ENCODE data around the gene PGM3.
"Not testable (repeated sequence)": the region's sequence is repeated elsewhere in the genome, so short reads cannot be mapped to it uniquely, and the experiment has no call there.

Gene PGM3

DNA sequence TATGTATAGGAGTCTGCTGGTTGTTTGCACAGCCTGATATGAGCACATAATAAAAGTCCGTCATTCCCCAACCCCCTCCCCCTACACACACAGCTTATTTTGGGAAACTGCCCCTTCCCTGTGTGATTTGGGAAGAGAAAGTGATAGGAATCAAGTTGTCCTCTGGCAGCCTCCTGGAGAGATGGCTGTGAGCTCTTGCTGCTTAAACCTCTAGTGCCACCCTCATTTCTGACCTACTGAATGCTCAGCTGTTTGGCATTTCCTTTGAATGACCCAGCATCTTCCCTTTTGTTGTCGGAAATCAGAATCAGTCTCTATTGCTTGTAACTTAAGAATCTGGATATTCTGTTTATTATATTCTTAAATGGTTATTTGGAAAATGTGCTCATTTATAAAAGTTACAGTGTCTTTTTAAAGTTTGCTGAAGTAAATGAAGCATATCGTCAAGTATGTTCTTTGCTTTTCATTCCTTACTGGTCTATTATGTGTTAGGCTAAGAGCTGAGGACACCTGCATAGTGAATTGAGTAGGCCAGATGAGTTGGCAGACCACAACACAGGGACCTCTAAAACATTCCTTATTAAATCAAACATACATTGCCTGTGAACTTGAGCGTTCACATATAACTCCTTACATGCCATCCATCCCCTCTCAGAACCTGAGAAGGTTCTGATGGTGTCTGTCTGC, 5.6 kb upstream of the PGM3 start:
- no peak for DNase-seq (ENCODE audit: low spot score)
- Histone ChIP-seq H3K4me3 (no peak overlapping the region), H3K27ac (no peak overlapping the region)
- TF ChIP-seq, protein P1, sequence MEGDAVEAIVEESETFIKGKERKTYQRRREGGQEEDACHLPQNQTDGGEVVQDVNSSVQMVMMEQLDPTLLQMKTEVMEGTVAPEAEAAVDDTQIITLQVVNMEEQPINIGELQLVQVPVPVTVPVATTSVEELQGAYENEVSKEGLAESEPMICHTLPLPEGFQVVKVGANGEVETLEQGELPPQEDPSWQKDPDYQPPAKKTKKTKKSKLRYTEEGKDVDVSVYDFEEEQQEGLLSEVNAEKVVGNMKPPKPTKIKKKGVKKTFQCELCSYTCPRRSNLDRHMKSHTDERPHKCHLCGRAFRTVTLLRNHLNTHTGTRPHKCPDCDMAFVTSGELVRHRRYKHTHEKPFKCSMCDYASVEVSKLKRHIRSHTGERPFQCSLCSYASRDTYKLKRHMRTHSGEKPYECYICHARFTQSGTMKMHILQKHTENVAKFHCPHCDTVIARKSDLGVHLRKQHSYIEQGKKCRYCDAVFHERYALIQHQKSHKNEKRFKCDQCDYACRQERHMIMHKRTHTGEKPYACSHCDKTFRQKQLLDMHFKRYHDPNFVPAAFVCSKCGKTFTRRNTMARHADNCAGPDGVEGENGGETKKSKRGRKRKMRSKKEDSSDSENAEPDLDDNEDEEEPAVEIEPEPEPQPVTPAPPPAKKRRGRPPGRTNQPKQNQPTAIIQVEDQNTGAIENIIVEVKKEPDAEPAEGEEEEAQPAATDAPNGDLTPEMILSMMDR (IDR thresholded peaks at IDR 0.05): no peak

DNA sequence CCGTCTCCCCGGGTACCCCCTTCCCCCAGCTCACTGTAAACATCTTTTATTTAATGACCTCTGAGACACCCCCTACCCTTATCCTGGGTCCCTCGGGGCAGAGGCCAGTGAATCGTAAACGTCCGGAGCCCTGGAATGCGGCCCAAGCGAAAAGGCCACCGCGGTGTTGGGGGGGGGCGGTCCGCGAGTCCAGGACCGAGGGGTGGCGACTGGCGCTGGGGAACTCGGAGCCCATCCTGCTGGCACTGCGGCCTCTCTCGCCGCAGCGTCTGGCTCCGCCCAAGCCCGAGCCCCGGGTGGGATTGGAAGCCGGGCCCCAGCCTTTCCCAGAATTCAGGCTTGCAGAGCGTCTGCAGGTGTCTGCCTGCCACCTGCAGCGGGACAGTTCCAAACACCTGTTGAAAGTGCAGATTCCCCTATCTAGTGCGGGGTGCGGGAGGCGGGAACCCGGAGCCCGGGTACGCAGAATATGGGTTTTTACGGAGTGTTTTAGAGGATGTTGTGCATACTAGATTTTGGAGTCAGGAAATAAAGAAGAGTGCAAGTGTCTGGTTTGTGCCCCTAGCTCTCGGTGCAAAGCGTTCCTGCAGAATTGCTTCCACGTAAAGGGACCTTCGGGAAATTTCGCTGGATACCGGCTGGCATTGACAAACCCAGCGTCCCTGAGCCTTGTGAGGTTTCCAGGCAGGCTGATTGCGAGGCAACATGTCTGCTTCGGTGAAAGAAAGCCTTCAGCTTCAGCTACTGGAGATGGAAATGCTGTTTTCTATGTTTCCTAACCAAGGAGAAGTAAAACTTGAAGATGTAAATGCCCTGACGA, 892 bp upstream of the PGM3 start:
- DNase-seq (ENCODE audit: low spot score): peak; percentile 81
- Histone ChIP-seq H3K27ac (peak overlapping the region; percentile 87 to 90), H3K4me3 (peak overlapping the region; percentile 93)
- TF ChIP-seq, protein P1 (IDR thresholded peaks at IDR 0.05): no peak

DNA sequence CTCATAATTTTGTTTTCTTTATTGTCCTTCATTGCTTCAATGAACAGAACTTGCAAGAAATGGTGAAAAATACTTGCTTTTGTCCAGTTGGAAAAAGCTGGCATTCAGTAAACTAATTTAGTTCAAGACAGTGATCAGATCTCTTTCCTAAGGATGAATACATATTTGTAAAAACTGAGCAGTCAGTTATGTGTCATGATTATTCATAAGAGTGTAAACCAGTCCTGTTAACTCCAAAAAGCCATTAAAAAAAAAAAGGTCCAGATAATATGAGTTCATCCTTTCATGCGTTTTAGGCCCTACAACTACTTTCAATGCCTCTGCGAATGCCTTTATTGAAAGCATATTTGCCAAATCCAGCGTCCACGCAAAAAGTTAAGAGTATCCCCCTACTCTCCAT, 609 bp downstream of the PGM3 start:
- TF ChIP-seq, protein P1 (IDR thresholded peaks at IDR 0.05): no peak
- peak overlapping the region; percentile 87 to 90 for H3K27ac ChIP-seq
- no peak for DNase-seq (ENCODE audit: low spot score)

DNA sequence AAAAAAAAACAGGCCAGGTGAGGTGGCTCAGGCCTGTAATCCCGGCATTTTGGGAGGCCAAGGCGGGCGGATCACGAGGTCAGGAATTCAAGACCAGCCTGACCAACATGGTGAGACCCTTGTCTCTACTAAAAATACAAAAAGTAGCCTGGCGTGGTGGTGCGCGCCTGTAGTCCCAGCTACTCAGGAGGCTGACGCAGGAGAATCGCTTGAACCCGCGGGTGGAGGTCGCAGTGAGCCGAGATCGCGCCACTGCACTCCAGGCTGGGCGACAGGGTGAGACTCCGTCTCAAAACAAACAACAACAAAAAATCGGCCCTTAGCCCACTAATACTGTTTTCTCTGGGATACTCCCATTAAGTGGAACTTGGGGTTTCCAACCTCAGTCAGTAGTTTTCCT, 1.1 kb downstream of the PGM3 start:
- H3K27ac ChIP-seq: not testable (repeated sequence)
- H3K4me3 ChIP-seq: peak overlapping the region; percentile 93

More for the DNA sequence above, 609 bp downstream of the PGM3 start:
- peak overlapping the region; percentile 93 for H3K4me3 ChIP-seq

DNA sequence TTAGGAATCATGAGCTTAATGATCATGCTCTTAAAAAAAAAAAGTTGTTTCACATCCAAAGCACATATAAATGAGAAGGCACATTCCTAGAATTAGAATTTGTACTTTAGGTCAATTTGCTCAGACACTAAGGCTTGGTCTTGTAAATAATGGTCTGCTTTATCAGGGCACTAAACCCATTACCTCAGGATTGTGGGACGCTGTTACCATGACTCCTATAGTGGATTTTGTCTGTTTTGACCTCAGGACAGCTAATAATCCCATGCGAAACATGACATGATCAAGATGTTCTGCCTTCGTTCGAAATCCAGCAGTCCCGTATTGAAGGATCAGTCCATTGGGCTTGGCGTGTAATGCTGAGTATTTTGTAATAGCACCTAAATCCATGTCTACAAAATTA, 2.4 kb downstream of the PGM3 start:
- DNase-seq (ENCODE audit: low spot score): no peak
- TF ChIP-seq, protein P1 (IDR thresholded peaks at IDR 0.05): no peak
- Histone ChIP-seq H3K27ac (no peak overlapping the region), H3K4me3 (peak overlapping the region; percentile 15)

More for the DNA sequence above, 1.1 kb downstream of the PGM3 start:
- not testable (repeated sequence) for DNase-seq (ENCODE audit: low spot score)

DNA sequence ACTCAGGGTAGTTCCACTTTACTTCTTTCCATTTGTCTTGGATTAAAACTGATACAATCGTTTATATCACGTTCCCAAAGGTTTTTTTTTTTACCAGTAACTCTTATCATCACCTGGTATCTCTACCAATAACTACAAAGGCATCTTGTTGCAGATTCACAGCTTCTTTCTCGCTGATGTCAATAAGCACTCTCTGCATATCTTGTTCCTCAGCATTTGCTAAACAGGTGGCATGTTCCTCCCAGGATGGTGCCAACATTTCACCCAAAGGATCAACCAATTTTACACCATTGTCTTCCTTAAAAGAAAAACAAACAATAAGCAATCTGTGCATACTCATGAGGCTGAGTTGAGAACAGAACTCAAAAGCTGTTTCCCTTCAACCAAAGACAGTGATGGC, 4.6 kb downstream of the PGM3 start:
- no peak for DNase-seq (ENCODE audit: low spot score)
- no peak overlapping the region for H3K27ac ChIP-seq
- TF ChIP-seq, protein P1 (IDR thresholded peaks at IDR 0.05): no peak
- H3K4me3 ChIP-seq: no peak overlapping the region

DNA sequence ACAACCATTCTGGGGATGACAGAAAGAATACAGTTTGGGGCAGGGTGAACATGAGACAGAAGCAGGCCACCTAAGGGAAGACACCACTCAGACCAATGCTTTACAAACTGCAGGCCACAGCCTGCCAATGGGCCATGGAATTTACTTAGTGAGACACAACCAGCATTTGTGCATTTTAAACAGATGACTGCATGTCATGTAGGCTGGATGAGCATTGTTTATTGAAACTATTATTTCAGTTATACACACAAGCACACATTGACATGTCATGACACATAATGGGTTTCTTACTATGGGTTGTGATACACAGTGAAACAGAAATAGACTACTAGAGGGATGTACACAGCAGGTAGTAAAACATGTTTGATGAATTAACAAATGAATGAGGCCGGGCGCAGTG, 8.0 kb downstream of the PGM3 start:
- no peak for DNase-seq (ENCODE audit: low spot score)
- no peak overlapping the region for H3K27ac ChIP-seq
- TF ChIP-seq, protein P1 (IDR thresholded peaks at IDR 0.05): no peak
- H3K4me3 ChIP-seq: no peak overlapping the region
